HepG2 (cell line): ENCODE data around the gene MAN2A2. TPM values are rescaled to one million over a fixed set of nuclear protein-coding genes. Genes with fewer than 3 reads are reported as not detected.
A peak's percentile ranks its signal among the peaks of the same experiment; 100 is the strongest.

Experiments
- CEBPG ChIP-seq: IDR thresholded peaks from 2 replicates; pipeline ENCODE4 v1.6.1; 2016
- CREM ChIP-seq, 2 experiments: sonication (generic) in 1 of 2; formaldehyde crosslinking in 1 of 2; IDR thresholded peaks; 2 replicates each; pipeline versions ENCODE4 v1.4.0 to v1.6.1; 2016 to 2020; ENCODE audit warnings: antibody characterized with exemption in 1 of 2, mild to moderate bottlenecking in 1 of 2, missing genetic modification reagents in 1 of 2
- HIVEP1 ChIP-seq: sonication (generic); formaldehyde crosslinking; IDR thresholded peaks from 2 replicates; pipeline ENCODE4 v1.4.0; 2020; ENCODE audit warnings: mild to moderate bottlenecking, missing genetic modification reagents
- JDP2 ChIP-seq: sonication (generic); formaldehyde crosslinking; IDR thresholded peaks from 2 replicates; pipeline ENCODE4 v1.8.1; 2022; ENCODE audit warnings: missing genetic modification reagents, borderline replicate concordance
- MEIS1 ChIP-seq: sonication (generic); formaldehyde crosslinking; IDR thresholded peaks from 2 replicates; pipeline ENCODE4 v1.9.0; 2021; ENCODE audit warnings: mild to moderate bottlenecking, missing genetic modification reagents, moderate library complexity, borderline replicate concordance
- PAX8 ChIP-seq: sonication (generic); formaldehyde crosslinking; IDR thresholded peaks from 2 replicates; pipeline ENCODE4 v1.8.0; 2022; ENCODE audit warnings: mild to moderate bottlenecking, missing genetic modification reagents, borderline replicate concordance
- PLRG1 ChIP-seq: fragments of 450-650 bp; conservative IDR thresholded peaks from 2 replicates; pipeline ENCODE4 v1.6.1; 2016
- PRMT3 ChIP-seq: sonication (generic); formaldehyde crosslinking; IDR thresholded peaks from 2 replicates; pipeline ENCODE4 v1.8.1; 2022; ENCODE audit warnings: low read depth, mild to moderate bottlenecking, moderate library complexity, missing genetic modification reagents, borderline replicate concordance
- RAD21 ChIP-seq: fragments of 450-650 bp; formaldehyde crosslinking; IDR thresholded peaks from 2 replicates; pipeline ENCODE4 v1.5.0; 2020; ENCODE audit warnings: mild to moderate bottlenecking
- RBFOX2 ChIP-seq: fragments of 200-400 bp; formaldehyde crosslinking; IDR thresholded peaks from 2 replicates; pipeline ENCODE4 v1.6.1; 2017; ENCODE audit warnings: low read depth, mild to moderate bottlenecking, low read length
- SKI ChIP-seq: fragments of 450-650 bp; IDR thresholded peaks from one replicate; pipeline ENCODE4 v1.6.1; 2018; ENCODE audit warnings: mild to moderate bottlenecking; ENCODE audit not compliant: partially characterized antibody
- SRF ChIP-seq: IDR thresholded peaks from 2 replicates; pipeline ENCODE4 v1.6.1; 2011; ENCODE audit warnings: mild to moderate bottlenecking, low read depth, low read length, moderate library complexity
- SSRP1 ChIP-seq: IDR thresholded peaks from 2 replicates; pipeline ENCODE4 v1.6.1; 2016; ENCODE audit warnings: control low read depth
- TRIM24 ChIP-seq: sonication (generic); formaldehyde crosslinking; IDR thresholded peaks from 2 replicates; pipeline ENCODE4 v1.8.0; 2022; ENCODE audit warnings: mild to moderate bottlenecking, missing genetic modification reagents
- ZNF224 ChIP-seq: sonication (generic); formaldehyde crosslinking; IDR thresholded peaks from 2 replicates; pipeline ENCODE4 v1.5.0; 2020; ENCODE audit warnings: mild to moderate bottlenecking, missing genetic modification reagents
- ZNF317 ChIP-seq: sonication (generic); formaldehyde crosslinking; IDR thresholded peaks from 2 replicates; pipeline ENCODE4 v1.5.0; 2020; ENCODE audit warnings: mild to moderate bottlenecking, missing genetic modification reagents
- ZNF577 ChIP-seq: sonication (generic); formaldehyde crosslinking; IDR thresholded peaks from 2 replicates; pipeline ENCODE4 v1.4.0; 2020; ENCODE audit warnings: mild to moderate bottlenecking, low read depth, missing genetic modification reagents, borderline replicate concordance
- ZNF720 ChIP-seq: sonication (generic); formaldehyde crosslinking; IDR thresholded peaks from 2 replicates; pipeline ENCODE4 v1.4.0; 2020; ENCODE audit warnings: missing genetic modification reagents
- ZZZ3 ChIP-seq: sonication (generic); formaldehyde crosslinking; IDR thresholded peaks from 2 replicates; pipeline ENCODE4 v1.4.0; 2020; ENCODE audit warnings: missing genetic modification reagents, mild to moderate bottlenecking, borderline replicate concordance
- polyA plus RNA-seq, 8 experiments: library from polyadenylated mRNA; depleted of rRNA in 3 of 8; stranded (reverse) in 7 of 8; unstranded in 1 of 8; fragments of >200 nt; fragmentation: Illumina TruSeq in 4 of 8; extraction: Trizol in 4 of 8; gene quantifications; 2 replicates each; pipeline versions ENCODE4 v1.2.1 to v1.2.3, GENCODE V29; 2011 to 2016; ENCODE audit warnings: low read depth in 4 of 8, missing spikeins in 1 of 8, mixed read lengths in 1 of 8; ENCODE audit not compliant: insufficient read depth in 1 of 8
- total RNA-seq, 5 experiments: library from RNA; depleted of rRNA; stranded (reverse); fragments of >200 nt; fragmentation: Illumina TruSeq; extraction: Trizol; gene quantifications; 2 replicates each; pipeline ENCODE4 v1.2.3, GENCODE V29; 2016; ENCODE audit warnings: low read depth in 1 of 5
- TF ChIP-seq, protein P1 (sequence below): sonication (generic); formaldehyde crosslinking; IDR thresholded peaks from 2 replicates; pipeline ENCODE4 v1.4.0; 2020; ENCODE audit warnings: missing genetic modification reagents
- TF ChIP-seq, protein P2 (sequence below): sonication (generic); formaldehyde crosslinking; IDR thresholded peaks from 2 replicates; pipeline ENCODE4 v1.8.0; 2023; ENCODE audit warnings: mild to moderate bottlenecking, missing genetic modification reagents
- TF ChIP-seq, protein P3 (sequence below): IDR thresholded peaks from 2 replicates; pipeline ENCODE4 v1.4.0; 2020; ENCODE audit warnings: mild to moderate bottlenecking, missing genetic modification reagents
- TF ChIP-seq, protein P4 (sequence below): sonication (generic); formaldehyde crosslinking; IDR thresholded peaks from 2 replicates; pipeline ENCODE4 v1.4.0; 2020; ENCODE audit warnings: missing genetic modification reagents

Gene MAN2A2
- total and polyA plus RNA-seq, 2 of the 13 experiments (the other 11 are each of a cell fraction or from before 2014, with no cell fraction given): 17.5 to 51.5 TPM

DNA sequence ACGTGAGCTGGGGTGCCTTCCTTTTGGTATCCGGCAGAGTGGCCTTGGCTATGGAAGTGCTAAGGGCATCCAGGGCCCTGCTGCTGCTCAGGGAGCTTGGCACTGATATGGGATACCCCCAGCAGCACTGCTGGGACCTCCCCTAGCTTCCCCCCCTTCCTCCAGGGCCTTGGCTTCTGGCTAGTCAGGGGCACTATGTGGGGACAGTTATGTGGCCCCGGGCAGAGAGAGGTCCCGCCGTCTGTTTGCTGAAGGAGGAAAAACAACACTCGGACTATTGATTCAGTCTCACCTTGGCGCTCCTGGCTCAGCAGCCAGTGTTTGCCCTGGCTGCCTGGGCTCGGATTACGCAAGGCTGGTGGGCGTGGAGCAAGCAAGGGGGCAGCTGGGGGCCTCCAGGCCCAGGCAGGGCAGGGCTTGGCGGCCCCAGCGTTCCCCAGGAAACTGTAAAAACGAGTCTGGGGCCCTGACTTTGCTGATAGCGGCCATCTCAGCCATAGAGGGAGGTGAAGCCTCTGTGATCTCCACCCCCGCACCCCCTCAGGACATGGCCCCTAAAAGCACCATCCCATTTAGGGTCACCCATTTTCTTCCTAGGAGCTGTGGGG lies 29.0 kb upstream of the MAN2A2 start (continued):
- TF ChIP-seq JDP2 (CRISPR knock-in tag) (peak; percentile 76; the same call in 1 of the 2 replicates), RAD21 (peak; percentile 63), CEBPG (CRISPR knock-in tag) (peak; percentile 99), MEIS1 (peak; percentile 97), HIVEP1 (CRISPR knock-in tag) (peak; percentile 98), PRMT3 (CRISPR knock-in tag) (no peak; the same call in 1 of the 2 replicates), RBFOX2 (no peak), SKI (peak; percentile 100), PAX8 (CRISPR knock-in tag) (peak; percentile 90; the same call in 1 of the 2 replicates), ZNF317 (peak; percentile 64), ZNF224 (CRISPR knock-in tag) (peak; percentile 81; the same call in 1 of the 2 replicates), CREM (IDR thresholded peaks at IDR 0.05) (peak; percentile 92), CREM (CRISPR knock-in tag; IDR thresholded peaks at IDR 0.05) (no peak), TRIM24 (CRISPR knock-in tag) (0 out of 2 replicates have a peak, but pooled peaks have one; percentile 55), PLRG1 (no peak), ZNF720 (CRISPR knock-in tag) (no peak), SRF (no peak), ZZZ3 (CRISPR knock-in tag) (peak; percentile 51; the same call in 1 of the 2 replicates), SSRP1 (CRISPR knock-in tag) (peak; percentile 88; the same call in 1 of the 2 replicates), ZNF577 (CRISPR knock-in tag) (no peak)
- TF ChIP-seq, protein P1, sequence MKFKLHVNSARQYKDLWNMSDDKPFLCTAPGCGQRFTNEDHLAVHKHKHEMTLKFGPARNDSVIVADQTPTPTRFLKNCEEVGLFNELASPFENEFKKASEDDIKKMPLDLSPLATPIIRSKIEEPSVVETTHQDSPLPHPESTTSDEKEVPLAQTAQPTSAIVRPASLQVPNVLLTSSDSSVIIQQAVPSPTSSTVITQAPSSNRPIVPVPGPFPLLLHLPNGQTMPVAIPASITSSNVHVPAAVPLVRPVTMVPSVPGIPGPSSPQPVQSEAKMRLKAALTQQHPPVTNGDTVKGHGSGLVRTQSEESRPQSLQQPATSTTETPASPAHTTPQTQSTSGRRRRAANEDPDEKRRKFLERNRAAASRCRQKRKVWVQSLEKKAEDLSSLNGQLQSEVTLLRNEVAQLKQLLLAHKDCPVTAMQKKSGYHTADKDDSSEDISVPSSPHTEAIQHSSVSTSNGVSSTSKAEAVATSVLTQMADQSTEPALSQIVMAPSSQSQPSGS (CRISPR knock-in tag): peak; percentile 92
- TF ChIP-seq, protein P2, sequence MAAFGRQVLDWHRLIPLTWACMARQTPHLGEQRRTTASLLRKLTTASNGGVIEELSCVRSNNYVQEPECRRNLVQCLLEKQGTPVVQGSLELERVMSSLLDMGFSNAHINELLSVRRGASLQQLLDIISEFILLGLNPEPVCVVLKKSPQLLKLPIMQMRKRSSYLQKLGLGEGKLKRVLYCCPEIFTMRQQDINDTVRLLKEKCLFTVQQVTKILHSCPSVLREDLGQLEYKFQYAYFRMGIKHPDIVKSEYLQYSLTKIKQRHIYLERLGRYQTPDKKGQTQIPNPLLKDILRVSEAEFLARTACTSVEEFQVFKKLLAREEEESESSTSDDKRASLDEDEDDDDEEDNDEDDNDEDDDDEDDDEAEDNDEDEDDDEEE (CRISPR knock-in tag): 0 out of 2 replicates have a peak, but pooled peaks have one; percentile 25
- TF ChIP-seq, protein P3, sequence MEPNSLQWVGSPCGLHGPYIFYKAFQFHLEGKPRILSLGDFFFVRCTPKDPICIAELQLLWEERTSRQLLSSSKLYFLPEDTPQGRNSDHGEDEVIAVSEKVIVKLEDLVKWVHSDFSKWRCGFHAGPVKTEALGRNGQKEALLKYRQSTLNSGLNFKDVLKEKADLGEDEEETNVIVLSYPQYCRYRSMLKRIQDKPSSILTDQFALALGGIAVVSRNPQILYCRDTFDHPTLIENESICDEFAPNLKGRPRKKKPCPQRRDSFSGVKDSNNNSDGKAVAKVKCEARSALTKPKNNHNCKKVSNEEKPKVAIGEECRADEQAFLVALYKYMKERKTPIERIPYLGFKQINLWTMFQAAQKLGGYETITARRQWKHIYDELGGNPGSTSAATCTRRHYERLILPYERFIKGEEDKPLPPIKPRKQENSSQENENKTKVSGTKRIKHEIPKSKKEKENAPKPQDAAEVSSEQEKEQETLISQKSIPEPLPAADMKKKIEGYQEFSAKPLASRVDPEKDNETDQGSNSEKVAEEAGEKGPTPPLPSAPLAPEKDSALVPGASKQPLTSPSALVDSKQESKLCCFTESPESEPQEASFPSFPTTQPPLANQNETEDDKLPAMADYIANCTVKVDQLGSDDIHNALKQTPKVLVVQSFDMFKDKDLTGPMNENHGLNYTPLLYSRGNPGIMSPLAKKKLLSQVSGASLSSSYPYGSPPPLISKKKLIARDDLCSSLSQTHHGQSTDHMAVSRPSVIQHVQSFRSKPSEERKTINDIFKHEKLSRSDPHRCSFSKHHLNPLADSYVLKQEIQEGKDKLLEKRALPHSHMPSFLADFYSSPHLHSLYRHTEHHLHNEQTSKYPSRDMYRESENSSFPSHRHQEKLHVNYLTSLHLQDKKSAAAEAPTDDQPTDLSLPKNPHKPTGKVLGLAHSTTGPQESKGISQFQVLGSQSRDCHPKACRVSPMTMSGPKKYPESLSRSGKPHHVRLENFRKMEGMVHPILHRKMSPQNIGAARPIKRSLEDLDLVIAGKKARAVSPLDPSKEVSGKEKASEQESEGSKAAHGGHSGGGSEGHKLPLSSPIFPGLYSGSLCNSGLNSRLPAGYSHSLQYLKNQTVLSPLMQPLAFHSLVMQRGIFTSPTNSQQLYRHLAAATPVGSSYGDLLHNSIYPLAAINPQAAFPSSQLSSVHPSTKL (CRISPR knock-in tag): peak; percentile 99
- TF ChIP-seq, protein P4, sequence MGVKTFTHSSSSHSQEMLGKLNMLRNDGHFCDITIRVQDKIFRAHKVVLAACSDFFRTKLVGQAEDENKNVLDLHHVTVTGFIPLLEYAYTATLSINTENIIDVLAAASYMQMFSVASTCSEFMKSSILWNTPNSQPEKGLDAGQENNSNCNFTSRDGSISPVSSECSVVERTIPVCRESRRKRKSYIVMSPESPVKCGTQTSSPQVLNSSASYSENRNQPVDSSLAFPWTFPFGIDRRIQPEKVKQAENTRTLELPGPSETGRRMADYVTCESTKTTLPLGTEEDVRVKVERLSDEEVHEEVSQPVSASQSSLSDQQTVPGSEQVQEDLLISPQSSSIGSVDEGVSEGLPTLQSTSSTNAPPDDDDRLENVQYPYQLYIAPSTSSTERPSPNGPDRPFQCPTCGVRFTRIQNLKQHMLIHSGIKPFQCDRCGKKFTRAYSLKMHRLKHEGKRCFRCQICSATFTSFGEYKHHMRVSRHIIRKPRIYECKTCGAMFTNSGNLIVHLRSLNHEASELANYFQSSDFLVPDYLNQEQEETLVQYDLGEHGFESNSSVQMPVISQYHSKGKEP (CRISPR knock-in tag): peak; percentile 81; the same call in 1 of the 2 replicates
